ENCODE results near the gene ESYT3.

The ESYT3 gene

GRCh38 chr3:138458774-138459499 is 24.5 kb downstream of the ESYT3 start:
- in situ Hi-C loops (cut with HindIII; ENCODE audit: low sequenced_read_pairs), result loop anchor here (25.0 kb wide), 1 partner anchor 453 kb away; no protein-coding TSS in a partner anchor

GRCh38 chr3:138459619-138460535 is 25.5 kb downstream of the ESYT3 start:
- in situ Hi-C loops (cut with HindIII; ENCODE audit: low sequenced_read_pairs), result loop anchor here (25.0 kb wide), 1 partner anchor 452 kb away; no protein-coding TSS in a partner anchor

- in situ Hi-C loops (cut with HindIII; ENCODE audit: low sequenced_read_pairs), result loop anchor here (25.0 kb wide), 1 partner anchor 452 kb away; no protein-coding TSS in a partner anchor
These were observed 26.3 kb downstream of the ESYT3 start for GRCh38 chr3:138460536-138461205.

- in situ Hi-C loops (cut with HindIII; ENCODE audit: low sequenced_read_pairs), result loop anchor here (25.0 kb wide), 1 partner anchor 451 kb away; no protein-coding TSS in a partner anchor
These were observed 26.8 kb downstream of the ESYT3 start for GRCh38 chr3:138461246-138461645.

- in situ Hi-C loops (cut with HindIII; ENCODE audit: low sequenced_read_pairs), result loop anchor here (25.0 kb wide), 1 partner anchor 450 kb away; no protein-coding TSS in a partner anchor
These were observed 27.5 kb downstream of the ESYT3 start for GRCh38 chr3:138461896-138462295.

- in situ Hi-C loops (cut with HindIII; ENCODE audit: low sequenced_read_pairs), result loop anchor here (25.0 kb wide), 1 partner anchor 448 kb away; no protein-coding TSS in a partner anchor
These were observed 29.5 kb downstream of the ESYT3 start for GRCh38 chr3:138463724-138464490.

GRCh38 chr3:138464491-138464860 is 30.1 kb downstream of the ESYT3 start:
- in situ Hi-C loops (cut with HindIII; ENCODE audit: low sequenced_read_pairs), result loop anchor here (25.0 kb wide), 1 partner anchor 448 kb away; no protein-coding TSS in a partner anchor

GRCh38 chr3:138465451-138465850 is 31.0 kb downstream of the ESYT3 start:
- in situ Hi-C loops (cut with HindIII; ENCODE audit: low sequenced_read_pairs), result loop anchor here (25.0 kb wide), 1 partner anchor 447 kb away; no protein-coding TSS in a partner anchor

GRCh38 chr3:138465925-138466324 is 31.5 kb downstream of the ESYT3 start:
- in situ Hi-C loops (cut with HindIII; ENCODE audit: low sequenced_read_pairs), result loop anchor here (25.0 kb wide), 1 partner anchor 446 kb away; no protein-coding TSS in a partner anchor

GRCh38 chr3:138467931-138468330 is 33.5 kb downstream of the ESYT3 start:
- in situ Hi-C loops (cut with HindIII; ENCODE audit: low sequenced_read_pairs), result loop anchor here (25.0 kb wide), 1 partner anchor 444 kb away; no protein-coding TSS in a partner anchor

GRCh38 chr3:138468451-138468850 is 34.0 kb downstream of the ESYT3 start:
- in situ Hi-C loops (cut with HindIII; ENCODE audit: low sequenced_read_pairs), result loop anchor here (25.0 kb wide), 1 partner anchor 444 kb away; no protein-coding TSS in a partner anchor

GRCh38 chr3:138468886-138469285 is 34.5 kb downstream of the ESYT3 start:
- in situ Hi-C loops (cut with HindIII; ENCODE audit: low sequenced_read_pairs), result loop anchor here (25.0 kb wide), 1 partner anchor 443 kb away; no protein-coding TSS in a partner anchor

- in situ Hi-C loops (cut with HindIII; ENCODE audit: low sequenced_read_pairs), result loop anchor here (25.0 kb wide), 1 partner anchor 442 kb away; no protein-coding TSS in a partner anchor
These were observed 35.5 kb downstream of the ESYT3 start for GRCh38 chr3:138469874-138470273.

- in situ Hi-C loops (cut with HindIII; ENCODE audit: low sequenced_read_pairs), result loop anchor here (25.0 kb wide), 1 partner anchor 442 kb away; no protein-coding TSS in a partner anchor
These were observed 36.3 kb downstream of the ESYT3 start for GRCh38 chr3:138470687-138471086.

- in situ Hi-C loops (cut with HindIII; ENCODE audit: low sequenced_read_pairs), result loop anchor here (25.0 kb wide), 1 partner anchor 441 kb away; no protein-coding TSS in a partner anchor
These were observed 37.1 kb downstream of the ESYT3 start for GRCh38 chr3:138471481-138471880.

GRCh38 chr3:138472141-138472825 is 37.9 kb downstream of the ESYT3 start:
- in situ Hi-C loops (cut with HindIII; ENCODE audit: low sequenced_read_pairs), result loop anchor here (25.0 kb wide), 1 partner anchor 440 kb away; no protein-coding TSS in a partner anchor

- in situ Hi-C loops (cut with HindIII; ENCODE audit: low sequenced_read_pairs), result loop anchor here (25.0 kb wide), 1 partner anchor 439 kb away; no protein-coding TSS in a partner anchor
These were observed 39.0 kb downstream of the ESYT3 start for GRCh38 chr3:138473391-138473790.

- in situ Hi-C loops (cut with HindIII; ENCODE audit: low sequenced_read_pairs), result loop anchor here (25.0 kb wide), 1 partner anchor 438 kb away; no protein-coding TSS in a partner anchor
These were observed 39.7 kb downstream of the ESYT3 start for GRCh38 chr3:138474163-138474562.

- in situ Hi-C loops (cut with HindIII; ENCODE audit: low sequenced_read_pairs), result no loop called here
These were observed 42.1 kb downstream of the ESYT3 start for GRCh38 chr3:138476526-138476925.

Data from DLD1 (cell line).